Right atrium auricular region (tissue), 2 donors: ENCODE results near the gene PRPF38A. TPM values are rescaled to one million over a fixed set of nuclear protein-coding genes. Genes with fewer than 3 reads are reported as not detected.

Experiments
- DNase-seq: peaks from one replicate; pipeline ENCODE4 v3.0.0-alpha.2; 2019; ENCODE audit warnings: low spot score
- H3K27ac ChIP-seq, 2 donors: fragments of 200-600 bp; sonication (generic); 1 replicate in 1 of 2; 2 replicates in 1 of 2; pipeline ENCODE4 v1.5.1; 2016 to 2019
- H3K27me3 ChIP-seq, 2 donors: fragments of 200-600 bp; sonication (generic); one replicate each; pipeline versions ENCODE4 v1.5.1 to v1.6.0; 2017 to 2019
- H3K36me3 ChIP-seq: fragments of 200-600 bp; sonication (generic); one replicate; pipeline ENCODE4 v1.5.1; 2016
- H3K4me1 ChIP-seq, 2 donors: fragments of 200-600 bp; sonication (generic); one replicate each; pipeline versions ENCODE4 v1.5.1 to v1.6.0; 2017 to 2019
- H3K4me3 ChIP-seq, 2 donors: fragments of 200-600 bp; sonication (generic); 1 replicate in 1 of 2; 2 replicates in 1 of 2; pipeline ENCODE4 v1.5.1; 2017 to 2019; ENCODE audit warnings: mild to moderate bottlenecking in 1 of 2, moderate library complexity in 1 of 2
- H3K9me3 ChIP-seq, 2 donors: fragments of 200-600 bp; sonication (generic); one replicate each; pipeline ENCODE4 v1.5.1; 2019
- CTCF ChIP-seq, 2 donors: fragments of 200-600 bp; sonication (generic); IDR thresholded peaks; one replicate each; pipeline ENCODE4 v1.5.1; 2019; ENCODE audit warnings: antibody characterized with exemption in 2 of 2
- total RNA-seq, 2 donors: library from RNA; depleted of rRNA; stranded (reverse); fragments of >200 nt; gene quantifications; one replicate each; pipeline ENCODE4 v1.1.0, GENCODE V29; 2016

PRPF38A gene
- total RNA-seq, 2 donors from 2014 or later, result 5.9 to 7.2 TPM

DNA sequence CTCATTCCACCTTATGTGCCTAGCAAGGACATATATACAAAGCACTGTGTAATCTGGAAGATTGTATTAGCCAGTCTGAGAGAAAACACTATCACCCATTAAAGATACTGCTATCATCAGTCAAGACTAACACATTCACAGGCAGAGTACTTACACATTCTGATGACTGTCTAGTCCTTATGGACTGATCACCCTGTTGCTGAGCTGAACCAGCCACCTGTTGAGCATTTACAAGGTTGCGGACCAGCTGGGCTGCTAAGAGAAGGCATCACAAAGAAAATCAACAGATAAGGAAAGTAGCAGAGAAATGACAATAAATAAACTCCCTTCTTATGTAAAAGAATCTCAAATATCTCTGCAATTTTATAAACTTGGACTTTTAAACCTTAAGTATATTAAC, 30.8 kb downstream of the PRPF38A start:
- H3K27me3 ChIP-seq, result no peaks in the 10 kb centered on the region
- no peaks in the 10 kb centered on the region for H3K4me1 ChIP-seq
- H3K9me3 ChIP-seq, result no peaks in the 10 kb centered on the region
- TF ChIP-seq CTCF (IDR thresholded peaks at IDR 0.05), result no peak
- peaks cover 62% of the 10 kb centered on the region for H3K36me3 ChIP-seq
- no peak for DNase-seq
- no peak overlapping the region for H3K4me3 ChIP-seq
- no peak overlapping the region for H3K27ac ChIP-seq

DNA sequence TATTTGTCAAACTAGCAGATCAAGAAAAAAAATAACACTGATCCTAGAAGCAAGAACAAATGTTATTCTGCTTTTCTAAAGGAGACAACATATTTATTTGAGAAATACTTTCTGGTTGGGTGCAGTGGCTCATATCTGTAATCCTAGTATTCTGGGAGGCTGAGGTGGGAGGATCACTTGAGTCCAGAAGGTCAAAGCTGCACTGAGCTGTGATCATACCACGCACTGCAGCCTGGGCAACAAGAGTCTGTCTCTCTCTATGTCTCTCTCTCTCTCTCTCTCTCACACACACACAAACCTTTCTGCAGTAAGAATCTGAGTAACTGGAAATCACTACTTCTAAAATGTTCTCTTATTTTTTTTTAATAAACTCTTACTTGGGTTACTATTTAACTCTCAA, 31.2 kb downstream of the PRPF38A start:
- no peaks in the 10 kb centered on the region for H3K9me3 ChIP-seq
- no peaks in the 10 kb centered on the region for H3K4me1 ChIP-seq
- DNase-seq, result no peak
- H3K4me3 ChIP-seq, result no peak overlapping the region
- H3K27me3 ChIP-seq, result no peaks in the 10 kb centered on the region
- TF ChIP-seq CTCF (IDR thresholded peaks at IDR 0.05), result no peak
- H3K36me3 ChIP-seq, result peaks cover 57% of the 10 kb centered on the region
- H3K27ac ChIP-seq, result no peak overlapping the region

- H3K27me3 ChIP-seq, result no peaks in the 10 kb centered on the region
- H3K36me3 ChIP-seq, result peaks cover 55% of the 10 kb centered on the region
- H3K4me3 ChIP-seq, result no peak overlapping the region
- H3K9me3 ChIP-seq, result no peaks in the 10 kb centered on the region
- DNase-seq, result no peak
- TF ChIP-seq CTCF (IDR thresholded peaks at IDR 0.05), result no peak
- no peak overlapping the region for H3K27ac ChIP-seq
- H3K4me1 ChIP-seq, result no peaks in the 10 kb centered on the region
Observed at GRCh38 chr1:52436817-52437216, 32.4 kb downstream of the PRPF38A start.

DNA sequence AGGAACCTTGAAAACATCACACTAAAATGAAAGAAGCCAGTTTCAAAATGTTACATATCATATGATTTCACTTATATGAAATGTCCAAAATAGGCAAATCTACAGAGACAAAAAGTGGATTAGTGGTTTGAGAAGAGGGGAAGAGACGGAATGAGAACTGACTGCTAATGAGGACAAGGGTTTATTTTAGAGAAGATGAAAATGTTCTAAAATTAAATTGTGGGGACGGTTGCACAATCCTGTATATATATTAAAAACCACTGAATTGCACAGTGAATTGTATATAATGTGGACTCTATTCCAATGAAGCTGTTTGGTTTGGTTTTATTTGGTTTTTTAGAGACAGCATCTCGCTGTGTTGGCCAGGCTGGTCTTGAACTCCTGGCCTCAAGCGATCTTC, 35.6 kb downstream of the PRPF38A start:
- Histone ChIP-seq H3K4me1 (no peaks in the 10 kb centered on the region), H3K4me3 (no peak overlapping the region), H3K9me3 (no peaks in the 10 kb centered on the region), H3K27ac (no peak overlapping the region), H3K27me3 (no peaks in the 10 kb centered on the region), H3K36me3 (peaks cover 65% of the 10 kb centered on the region)
- DNase-seq, result no peak
- no peak for TF ChIP-seq CTCF (IDR thresholded peaks at IDR 0.05)

DNA sequence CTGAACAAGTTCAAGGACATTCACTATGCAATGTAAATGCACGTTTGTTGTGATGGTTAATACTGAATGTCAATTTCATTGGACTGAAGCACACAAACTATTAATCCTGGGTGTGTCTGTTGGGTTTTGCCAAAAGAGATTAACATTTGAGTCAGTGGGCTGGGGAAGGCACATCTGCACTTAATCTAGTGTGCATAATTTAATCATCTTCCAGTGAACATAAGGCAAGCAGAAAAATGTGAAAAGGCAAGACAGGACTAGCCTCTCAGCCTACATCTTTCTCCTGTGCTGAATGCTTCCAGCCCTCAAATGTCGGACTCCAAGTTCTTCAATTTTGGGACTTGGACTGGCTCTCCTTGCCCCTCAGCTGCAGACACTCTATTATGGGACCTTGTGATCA, 40.1 kb downstream of the PRPF38A start:
- TF ChIP-seq CTCF (IDR thresholded peaks at IDR 0.05), result no peak
- no peak for DNase-seq
- no peak overlapping the region for H3K27ac ChIP-seq
- peaks cover 50% of the 10 kb centered on the region for H3K36me3 ChIP-seq
- no peaks in the 10 kb centered on the region for H3K4me1 ChIP-seq
- no peaks in the 10 kb centered on the region for H3K27me3 ChIP-seq
- no peaks in the 10 kb centered on the region for H3K9me3 ChIP-seq
- no peak overlapping the region for H3K4me3 ChIP-seq

GRCh38 chr1:52454127-52454526, 49.7 kb downstream of the PRPF38A start:
- Histone ChIP-seq H3K27ac (no peak overlapping the region), H3K27me3 (no peaks in the 10 kb centered on the region), H3K4me3 (no peak overlapping the region), H3K9me3 (no peaks in the 10 kb centered on the region), H3K4me1 (no peaks in the 10 kb centered on the region), H3K36me3 (no peaks in the 10 kb centered on the region)
- DNase-seq, result no peak
- no peak for TF ChIP-seq CTCF (IDR thresholded peaks at IDR 0.05)
